ENCODE data around the gene MTFR2. TPM values are rescaled to one million over a fixed set of nuclear protein-coding genes. Genes with fewer than 3 reads are reported as not detected.

The MTFR2 gene
- total RNA-seq, 1 experiment from 2014 or later, result 6.2 TPM

GRCh38 chr6:136289327-136289578 lies 39.1 kb upstream of the MTFR2 start:
- Histone ChIP-seq H3K9me2 (replicated peaks; ENCODE audit: low read length) (no peaks in the 10 kb centered on the region), H2AFZ (ENCODE audit: low read length) (peak overlapping the region; percentile 60; the same call in 1 of the 2 replicates), H3K9me3 (ENCODE audit: low read length) (no peaks in the 10 kb centered on the region), H3K27me3 (ENCODE audit: low read length) (no peaks in the 10 kb centered on the region), H3K4me3 (ENCODE audit: low read length) (peak overlapping the region; percentile 79), H4K20me1 (ENCODE audit: low read length) (peaks cover 47% of the 10 kb centered on the region), H3K36me3 (ENCODE audit: low read depth, low read length) (0 out of 2 replicates have a peak, but pooled peaks cover 5% of the 10 kb centered on the region), H3F3A (ENCODE audit: low read length, unreplicated experiment) (no peaks in the 10 kb centered on the region), H3K4me2 (ENCODE audit: low read length) (peak overlapping the region; percentile 93), H3K4me1 (ENCODE audit: insufficient read depth, low read length) (peaks cover 30% of the 10 kb centered on the region), H3K9ac (ENCODE audit: low read length) (peak overlapping the region; percentile 99), H3K79me2 (ENCODE audit: low read length) (peaks cover 54% of the 10 kb centered on the region), H3K27ac (ENCODE audit: low read length) (peak overlapping the region; percentile 91)
- intact Hi-C loops (cut with micrococcal nuclease), result no loop called here
- BruUV-seq (replicated peaks), result TSS peak; percentile 49
- ChIA-PET POLR2A (ENCODE audit: unreplicated experiment) (interaction anchor here (0.9 to 1.1 kb wide), 2 partner anchors 23 to 115 kb away, joined by 4 read pairs; no protein-coding TSS in a partner anchor), CTCF (no interaction called here)
- no peak for TF ChIP-seq EZH2phosphoT487 (IDR thresholded peaks at IDR 0.05; ENCODE audit: borderline replicate concordance, low read length)
- no peak for TF ChIP-seq EZH2 (IDR thresholded peaks at IDR 0.05; ENCODE audit: low read length, unreplicated experiment)
- no peak for TF ChIP-seq CTCF (conservative IDR thresholded peaks at IDR 0.05; ENCODE audit: low read depth, low read length)
- peak; percentile 82 for DNase-seq
- ATAC-seq, result peak; percentile 51

DNA sequence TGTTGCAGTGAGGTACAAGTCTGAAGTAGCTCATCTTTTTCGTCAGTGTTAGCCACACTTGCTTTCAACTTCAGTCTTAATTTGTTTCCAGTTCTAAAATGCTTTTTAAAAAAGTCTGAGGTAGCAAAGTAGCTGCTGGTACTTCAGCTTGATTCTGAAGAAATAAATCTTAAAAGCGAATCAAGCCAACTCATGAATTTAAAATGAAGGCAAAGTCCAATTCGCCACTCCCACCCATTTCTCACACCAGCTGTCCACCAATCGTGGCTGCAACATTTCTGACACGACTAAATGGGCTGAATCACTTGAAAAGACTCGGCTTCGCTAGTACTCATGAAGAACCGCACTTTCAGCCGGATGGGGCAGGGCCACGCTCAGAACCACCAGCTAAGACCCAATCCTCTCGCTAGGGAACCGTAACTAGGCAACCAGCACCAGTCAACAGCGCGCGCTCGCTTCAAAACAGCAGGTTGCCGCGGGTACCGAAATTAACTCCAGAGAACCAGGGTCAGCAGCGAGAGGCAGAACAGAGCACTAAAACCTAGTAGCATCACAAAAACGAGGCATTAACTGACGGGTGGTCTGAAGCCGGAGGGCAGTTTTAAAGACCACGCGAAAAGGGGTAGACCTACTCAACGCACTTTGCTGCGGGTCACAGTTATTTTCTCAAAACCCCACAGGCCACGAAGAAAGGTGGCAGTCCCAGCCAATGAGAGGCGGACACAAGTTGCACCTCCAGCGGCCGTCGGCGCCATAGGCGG lies 38.6 kb upstream of the MTFR2 start:
- no peaks in the 10 kb centered on the region for H3K27me3 ChIP-seq (ENCODE audit: low read length)
- ChIA-PET POLR2A (ENCODE audit: unreplicated experiment) (interaction anchor here (0.7 to 1.1 kb wide), 3 partner anchors 22 to 503 kb away, joined by 3 to 5 read pairs (median 4); partner anchors contain the start of gene MAP3K5), CTCF (no interaction called here)
- H3K27ac ChIP-seq (ENCODE audit: low read length), result peak overlapping the region; percentile 91
- no peaks in the 10 kb centered on the region for H3F3A ChIP-seq (ENCODE audit: low read length, unreplicated experiment)
- no TSS peak for BruUV-seq (replicated peaks)
- peaks cover 31% of the 10 kb centered on the region for H3K4me1 ChIP-seq (ENCODE audit: insufficient read depth, low read length)
- peaks cover 50% of the 10 kb centered on the region for H4K20me1 ChIP-seq (ENCODE audit: low read length)
- H3K4me3 ChIP-seq (ENCODE audit: low read length), result peak overlapping the region; percentile 79
- H3K4me2 ChIP-seq (ENCODE audit: low read length), result peak overlapping the region; percentile 93
- H2AFZ ChIP-seq (ENCODE audit: low read length), result no peak overlapping the region
- no peaks in the 10 kb centered on the region for H3K9me3 ChIP-seq (ENCODE audit: low read length)
- no peaks in the 10 kb centered on the region for H3K9me2 ChIP-seq (replicated peaks; ENCODE audit: low read length)
- 0 out of 2 replicates have a peak, but pooled peaks cover 5% of the 10 kb centered on the region for H3K36me3 ChIP-seq (ENCODE audit: low read depth, low read length)
- ATAC-seq, result peak; percentile 64
- peak overlapping the region; percentile 99 for H3K9ac ChIP-seq (ENCODE audit: low read length)
- H3K79me2 ChIP-seq (ENCODE audit: low read length), result peaks cover 59% of the 10 kb centered on the region
- peak; percentile 77 for DNase-seq
- intact Hi-C loops (cut with micrococcal nuclease), result no loop called here
- no peak for TF ChIP-seq EZH2phosphoT487 (IDR thresholded peaks at IDR 0.05; ENCODE audit: borderline replicate concordance, low read length)
- TF ChIP-seq CTCF (conservative IDR thresholded peaks at IDR 0.05; ENCODE audit: low read depth, low read length), result no peak
- TF ChIP-seq EZH2 (IDR thresholded peaks at IDR 0.05; ENCODE audit: low read length, unreplicated experiment), result no peak

DNA sequence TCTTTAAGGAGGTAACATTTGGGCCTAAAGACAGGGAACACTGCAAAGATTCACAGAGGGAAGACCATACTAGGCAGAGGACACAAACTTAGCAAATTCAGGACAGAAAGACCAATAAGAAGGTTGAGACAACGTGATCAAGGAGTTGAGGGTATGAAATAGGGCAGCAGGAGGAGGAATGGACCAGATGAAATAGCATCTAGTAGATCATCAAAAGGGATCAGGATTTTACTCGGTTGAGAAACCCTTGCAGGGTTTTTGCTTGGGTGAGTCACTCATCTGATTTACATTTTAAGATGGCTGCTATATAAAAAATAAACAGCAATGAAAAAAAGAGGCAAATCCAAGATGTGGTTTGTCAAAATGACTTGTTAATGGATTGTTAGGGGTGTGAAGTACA lies 34.8 kb upstream of the MTFR2 start:
- Histone ChIP-seq H3K36me3 (ENCODE audit: low read depth, low read length) (peaks cover 29% of the 10 kb centered on the region), H2AFZ (ENCODE audit: low read length) (no peak overlapping the region), H3K27me3 (ENCODE audit: low read length) (no peaks in the 10 kb centered on the region), H3K9me2 (replicated peaks; ENCODE audit: low read length) (no peaks in the 10 kb centered on the region), H3K4me3 (ENCODE audit: low read length) (peak overlapping the region; percentile 35; the same call in 1 of the 2 replicates), H4K20me1 (ENCODE audit: low read length) (peaks cover 89% of the 10 kb centered on the region), H3K4me2 (ENCODE audit: low read length) (peak overlapping the region; percentile 93), H3K9ac (ENCODE audit: low read length) (no peak overlapping the region), H3K9me3 (ENCODE audit: low read length) (no peaks in the 10 kb centered on the region), H3K27ac (ENCODE audit: low read length) (no peak overlapping the region), H3K4me1 (ENCODE audit: insufficient read depth, low read length) (peaks cover 33% of the 10 kb centered on the region), H3K79me2 (ENCODE audit: low read length) (peaks cover 97% of the 10 kb centered on the region), H3F3A (ENCODE audit: low read length, unreplicated experiment) (no peaks in the 10 kb centered on the region)
- BruUV-seq (replicated peaks), result no TSS peak
- ATAC-seq (no peak), DNase-seq (peak; percentile 30)
- ChIA-PET CTCF (no interaction called here), POLR2A (ENCODE audit: unreplicated experiment) (no interaction called here)
- no peak for TF ChIP-seq EZH2phosphoT487 (IDR thresholded peaks at IDR 0.05; ENCODE audit: borderline replicate concordance, low read length)
- TF ChIP-seq EZH2 (IDR thresholded peaks at IDR 0.05; ENCODE audit: low read length, unreplicated experiment), result no peak
- no peak for TF ChIP-seq CTCF (conservative IDR thresholded peaks at IDR 0.05; ENCODE audit: low read depth, low read length)
- intact Hi-C loops (cut with micrococcal nuclease), result no loop called here

Measured in PC-3 (cell line).